Heart right ventricle (tissue), 16 donors: ENCODE measurements around the gene LTN1. TPM values are rescaled to one million over a fixed set of nuclear protein-coding genes. Genes with fewer than 3 reads are reported as not detected.
"Not testable (repeated sequence)": the region's sequence is repeated elsewhere in the genome, so short reads cannot be mapped to it uniquely, and the experiment has no call there.

Source experiments
- ATAC-seq, 8 donors: fragments of 200-7000 bp; cut with Tn5 transposase; one replicate each; pipeline ENCODE4 v1.9.1; 2020; ENCODE audit warnings: mild to moderate bottlenecking in 8 of 8, moderate library complexity in 8 of 8, moderate number of reproducible peaks in 1 of 8
- DNase-seq, 2 donors: peaks; one replicate each; pipeline ENCODE4 v3.0.0-alpha.2; 2020
- H3K27ac ChIP-seq, 10 donors: fragments of 200-600 bp; sonication (generic) in 2 of 10; one replicate each; pipeline versions ENCODE4 v1.5.0 to v1.8.0; 2020 to 2022; ENCODE audit warnings: mild to moderate bottlenecking in 3 of 10
- H3K27me3 ChIP-seq, 7 donors: fragments of 200-600 bp; one replicate each; pipeline ENCODE4 v1.8.0; 2021 to 2022; ENCODE audit warnings: mild to moderate bottlenecking in 2 of 7
- H3K36me3 ChIP-seq, 9 donors: fragments of 200-600 bp; sonication (generic) in 1 of 9; one replicate each; pipeline versions ENCODE4 v1.5.0 to v1.8.0; 2020 to 2022; ENCODE audit warnings: mild to moderate bottlenecking in 2 of 9
- H3K4me1 ChIP-seq, 9 donors: fragments of 200-600 bp; sonication (generic) in 1 of 9; one replicate each; pipeline versions ENCODE4 v1.5.0 to v1.8.0; 2020 to 2022; ENCODE audit warnings: mild to moderate bottlenecking in 4 of 9
- H3K4me3 ChIP-seq, 10 donors: fragments of 200-600 bp; sonication (generic) in 2 of 10; one replicate each; pipeline versions ENCODE4 v1.5.0 to v1.8.0; 2020 to 2022; ENCODE audit warnings: mild to moderate bottlenecking in 7 of 10, moderate library complexity in 2 of 10
- H3K9me3 ChIP-seq, 11 donors: fragments of 200-600 bp in 10 of 11; sonication (generic) in 2 of 11; one replicate each; pipeline versions ENCODE4 v1.5.0 to v1.8.0; 2013 to 2022; ENCODE audit warnings: mild to moderate bottlenecking in 2 of 11, control low read depth in 1 of 11, moderate library complexity in 1 of 11
- CTCF ChIP-seq, 9 donors: fragments of 200-600 bp; sonication (generic) in 2 of 9; IDR thresholded peaks; one replicate each; pipeline versions ENCODE4 v1.5.0 to v1.8.0; 2021 to 2022; ENCODE audit warnings: antibody characterized with exemption in 9 of 9, mild to moderate bottlenecking in 5 of 9, moderate library complexity in 1 of 9
- WGBS, 2 donors: extraction: QIAGEN DNeasy Blood & Tissue Kit; methylation state at CpG; one replicate each; pipeline ENCODE4 v1.1.7; 2013; ENCODE audit warnings: inconsistent platforms in 1 of 2; 5-methylcytosine and 5-hydroxymethylcytosine counted together
- intact Hi-C, 10 donors: fragments of 100-400 bp; cut with DNase I; formaldehyde crosslinking; loops; one replicate each; pipeline versions ENCODE4 v1.11.1 to v1.14.2; 2022
- polyA plus RNA-seq, 2 donors: library from polyadenylated mRNA; stranded (reverse); fragments of 200-250 nt; gene quantifications; one replicate each; pipeline ENCODE4 v1.2.3, GENCODE V29; 2013
- total RNA-seq, 10 donors: library from RNA; stranded (reverse); fragmentation: NEBNext Ultra II Directional in 3 of 10; extraction: Animal tissue kit (Norgen Biotek cat#: 25700) in 3 of 10; gene quantifications; one replicate each; pipeline versions ENCODE4 v1.2.1 to v1.2.4, GENCODE V29; 2021 to 2023
- donor health status: Arrhythmogenic right ventricular cardiomyopathy.
- donor health status: ischemic (EF 13 %, LVEDD 7.1; RV severe dilation, severe dysfunction).
- donor health status: healthy with polysubstance abuse.
- donor health status: DM: no; HTN: yes; CAD: no.
- donor health status: DM: no; HTN: no; CAD: no.
- donor health status: ischemic (EF 25% LVEDD 6.9; RV normal size, moderate dysfunction).
- donor health status: ischemic (EF 25% LVEDD 5.7; RV mildly dilated, moderate dysfunction).
- donor health status: healthy.
- donor health status: DM: yes; HTN: yes; CAD: no.
- donor health status: Ischemic cardiomyopathy.
- donor health status: ischemic (EF 35%, LVEDD 5.7; RV mildly dilated, moderate dysfunction).
- donor health status: nonischemic (EF 11% LVEDD 7.7; RV severe dilation, severe dysfunction).
- donor health status: DM: yes; HTN: yes; CAD: no.
- donor health status: PGD.
- donor health status: ischemic (EF 29% LVEDD 5.4; RV normal size, mild dysfunction).
- donor health status: nonischemic (EF 23%, LVEDD 6.1; RV moderate dilation, normal function).

Gene LTN1
- total and polyA plus RNA-seq, 12 donors: 3.2 to 20.4 (median 17.7) TPM

GRCh38 chr21:28937737-28938136, 54.9 kb downstream of the LTN1 start:
- Histone ChIP-seq H3K27ac (no peak overlapping the region), H3K27me3 (no peaks in the 10 kb centered on the region), H3K9me3 (no peaks in the 10 kb centered on the region), H3K36me3 (peaks cover 0 to 98% (median 30%) of the 10 kb centered on the region in 9 donors), H3K4me1 (peaks cover 0 to 15% (median 4%) of the 10 kb centered on the region in 9 donors), H3K4me3 (no peak overlapping the region)
- no peak for TF ChIP-seq CTCF (IDR thresholded peaks at IDR 0.05)
- WGBS, 2 donors: 78 to 81% methylated on average over 2 of the region's 2 CpGs
- intact Hi-C loops: loop anchor here in 1 of 10 donors (10.0 kb wide), 1 partner anchor 423 kb away; no protein-coding TSS in a partner anchor
- no peak for ATAC-seq
- no peak for DNase-seq

GRCh38 chr21:28936721-28937120, 56.0 kb downstream of the LTN1 start:
- ATAC-seq: no peak
- no peak for DNase-seq
- intact Hi-C loops: loop anchor here in 1 of 10 donors (10.0 kb wide), 1 partner anchor 422 kb away; no protein-coding TSS in a partner anchor
- H3K4me3 ChIP-seq: no peak overlapping the region
- no peak overlapping the region for H3K27ac ChIP-seq
- H3K36me3 ChIP-seq: peaks cover 0 to 98% (median 32%) of the 10 kb centered on the region in 9 donors
- no peaks in the 10 kb centered on the region for H3K9me3 ChIP-seq
- H3K4me1 ChIP-seq: peaks cover 0 to 15% (median 4%) of the 10 kb centered on the region in 9 donors
- WGBS, 2 donors: 97 to 99% methylated on average over 2 of the region's 2 CpGs
- no peaks in the 10 kb centered on the region for H3K27me3 ChIP-seq
- TF ChIP-seq CTCF (IDR thresholded peaks at IDR 0.05): no peak

GRCh38 chr21:28936036-28936435, 56.6 kb downstream of the LTN1 start:
- Histone ChIP-seq H3K9me3 (no peaks in the 10 kb centered on the region), H3K27me3 (no peaks in the 10 kb centered on the region), H3K4me1 (peaks cover 0 to 15% (median 4%) of the 10 kb centered on the region in 9 donors), H3K27ac (no peak overlapping the region), H3K4me3 (no peak overlapping the region), H3K36me3 (peaks cover 0 to 98% (median 32%) of the 10 kb centered on the region in 9 donors)
- WGBS, 2 donors: 89 to 96% methylated on average over 1 of the region's 1 CpG
- ATAC-seq: no peak
- intact Hi-C loops: loop anchor here in 1 of 10 donors (10.0 kb wide), 1 partner anchor 421 kb away; no protein-coding TSS in a partner anchor
- no peak for TF ChIP-seq CTCF (IDR thresholded peaks at IDR 0.05)
- DNase-seq: no peak

- H3K36me3 ChIP-seq: peaks cover 0 to 99% (median 32%) of the 10 kb centered on the region in 9 donors
- intact Hi-C loops: loop anchor here in 1 of 10 donors (10.0 kb wide), 1 partner anchor 418 kb away; no protein-coding TSS in a partner anchor
- WGBS, 2 donors: 91 to 98% methylated on average over 2 of the region's 2 CpGs
Measured at GRCh38 chr21:28932717-28933116, 60.0 kb downstream of the LTN1 start.

GRCh38 chr21:28931708-28932372, 60.8 kb downstream of the LTN1 start:
- not testable (repeated sequence) for ATAC-seq, DNase-seq, H3K27ac ChIP-seq, H3K4me3 ChIP-seq, H3K27me3 ChIP-seq, H3K4me1 ChIP-seq, H3K9me3 ChIP-seq
- WGBS, 2 donors: 97 to 99% methylated on average over 6 of the region's 6 CpGs
- intact Hi-C loops: loop anchor here in 1 of 10 donors (10.0 kb wide), 1 partner anchor 417 kb away; no protein-coding TSS in a partner anchor
- peaks cover 0 to 99% (median 32%) of the 10 kb centered on the region in 9 donors for H3K36me3 ChIP-seq

More at GRCh38 chr21:28932717-28933116, 60.0 kb downstream of the LTN1 start:
- Histone ChIP-seq H3K4me3 (no peak overlapping the region), H3K9me3 (no peaks in the 10 kb centered on the region), H3K27me3 (no peaks in the 10 kb centered on the region), H3K4me1 (no peaks in the 10 kb centered on the region), H3K27ac (no peak overlapping the region)
- no peak for ATAC-seq
- DNase-seq: no peak
- no peak for TF ChIP-seq CTCF (IDR thresholded peaks at IDR 0.05)
